HEK293 (cell line): Measurements from ENCODE around the gene FBXW11.
"Not testable (repeated sequence)": the region's sequence is repeated elsewhere in the genome, so short reads cannot be mapped to it uniquely, and the experiment has no call there.

ENCODE experiments used
- CTCF ChIA-PET: fragments of 350-600 bp; formaldehyde crosslinking; extraction: SDS; loops from one replicate; lab custom pipeline; 2021; ENCODE audit warnings: antibody characterized with exemption; lab: Yijun Ruan, JAX
- POLR2A ChIA-PET: fragments of 300-600 bp; formaldehyde crosslinking; extraction: SDS; loops from one replicate; lab custom pipeline; 2020; ENCODE audit warnings: antibody characterized with exemption, inconsistent platforms; lab: Yijun Ruan, JAX
- H3K27ac ChIP-seq: fragments of 200-500 bp; sonication (Bioruptor generic); 2 replicates; pipeline ENCODE4 v1.5.1; 2014; ENCODE audit warnings: low read depth, low read length, control low read depth, inconsistent platforms; ENCODE audit errors: extremely low read depth
- H3K36me3 ChIP-seq, 2 experiments: fragments of 200-500 bp in 1 of 2; sonication (Bioruptor generic) in 1 of 2; 1 replicate in 1 of 2; 2 replicates in 1 of 2; pipeline ENCODE4 v1.5.1; 2014 to 2017; ENCODE audit warnings: inconsistent platforms in 2 of 2, low read length in 2 of 2; ENCODE audit not compliant: control insufficient read depth in 2 of 2, insufficient read depth in 1 of 2
- H3K4me1 ChIP-seq: fragments of 200-500 bp; sonication (Bioruptor generic); 2 replicates; pipeline ENCODE4 v1.5.1; 2014; ENCODE audit warnings: mild to moderate bottlenecking, low read length, inconsistent platforms; ENCODE audit not compliant: control insufficient read depth, insufficient read depth
- H3K4me3 ChIP-seq: 2 replicates; pipeline ENCODE4 v1.5.1; 2011; ENCODE audit warnings: low read depth, mild to moderate bottlenecking, control low read depth, low read length, moderate library complexity
- H3K9me3 ChIP-seq: fragments of 200-500 bp; sonication (Bioruptor generic); 2 replicates; pipeline ENCODE4 v1.5.1; 2014; ENCODE audit warnings: low read depth, low read length, inconsistent platforms; ENCODE audit not compliant: control insufficient read depth, insufficient read depth
- EGR2 ChIP-seq: fragments of 450-650 bp; formaldehyde crosslinking; IDR thresholded peaks from 2 replicates; pipeline ENCODE4 v1.5.1; 2016; ENCODE audit warnings: low read depth, missing biosample characterization, missing genetic modification characterization
- IKZF3 ChIP-seq: fragments of 450-650 bp; IDR thresholded peaks from 2 replicates; pipeline ENCODE4 v1.5.0; 2018; ENCODE audit warnings: missing biosample characterization, mild to moderate bottlenecking, missing genetic modification characterization, moderate library complexity
- MEIS1 ChIP-seq: sonication (generic); formaldehyde crosslinking; IDR thresholded peaks from 2 replicates; pipeline ENCODE4 v1.8.1; 2022; ENCODE audit warnings: missing genetic modification reagents, mild to moderate bottlenecking, borderline replicate concordance
- SCRT2 ChIP-seq: fragments of 450-650 bp; formaldehyde crosslinking; IDR thresholded peaks from 2 replicates; pipeline ENCODE4 v1.5.1; 2016; ENCODE audit warnings: missing biosample characterization, missing genetic modification characterization
- WT1 ChIP-seq: fragments of 450-650 bp; formaldehyde crosslinking; IDR thresholded peaks from 2 replicates; pipeline ENCODE4 v1.5.1; 2016; ENCODE audit warnings: missing biosample characterization, missing genetic modification characterization
- ZFHX2 ChIP-seq: fragments of 450-650 bp; formaldehyde crosslinking; conservative IDR thresholded peaks from 2 replicates; pipeline ENCODE4 v1.5.1; 2016; ENCODE audit warnings: missing biosample characterization, missing genetic modification characterization
- ZNF184 ChIP-seq: fragments of 450-650 bp; IDR thresholded peaks from 2 replicates; pipeline ENCODE4 v1.5.1; 2018; ENCODE audit warnings: missing biosample characterization, mild to moderate bottlenecking, missing genetic modification characterization
- ZNF302 ChIP-seq: fragments of 450-650 bp; formaldehyde crosslinking; IDR thresholded peaks from 2 replicates; pipeline ENCODE4 v1.5.1; 2016; ENCODE audit warnings: missing biosample characterization, missing genetic modification characterization, low read depth
- ZNF311 ChIP-seq: fragments of 450-650 bp; formaldehyde crosslinking; IDR thresholded peaks from 2 replicates; pipeline ENCODE4 v1.5.1; 2017; ENCODE audit warnings: missing biosample characterization, missing genetic modification characterization, borderline replicate concordance
- ZNF366 ChIP-seq: fragments of 450-650 bp; formaldehyde crosslinking; conservative IDR thresholded peaks from 2 replicates; pipeline ENCODE4 v1.5.1; 2016; ENCODE audit warnings: missing biosample characterization, missing genetic modification characterization
- ZNF600 ChIP-seq: fragments of 450-650 bp; formaldehyde crosslinking; IDR thresholded peaks from 2 replicates; pipeline ENCODE4 v1.5.1; 2016; ENCODE audit warnings: missing biosample characterization, missing genetic modification characterization
- ZNF629 ChIP-seq: fragments of 450-650 bp; formaldehyde crosslinking; IDR thresholded peaks from 2 replicates; pipeline ENCODE4 v1.5.1; 2017; ENCODE audit warnings: missing biosample characterization, missing genetic modification characterization
- ZNF664 ChIP-seq: fragments of 450-650 bp; formaldehyde crosslinking; IDR thresholded peaks from 2 replicates; pipeline ENCODE4 v1.5.1; 2016; ENCODE audit warnings: missing biosample characterization, missing genetic modification characterization
- ZNF830 ChIP-seq: fragments of 450-650 bp; IDR thresholded peaks from 2 replicates; pipeline ENCODE4 v1.5.0; 2018; ENCODE audit warnings: missing biosample characterization, missing genetic modification characterization, low read depth, mild to moderate bottlenecking, moderate library complexity
- ZNF837 ChIP-seq: fragments of 450-650 bp; formaldehyde crosslinking; IDR thresholded peaks from 2 replicates; pipeline ENCODE4 v1.5.1; 2016; ENCODE audit warnings: missing biosample characterization, missing genetic modification characterization
- TF ChIP-seq, protein P1 (sequence below): fragments of 450-650 bp; formaldehyde crosslinking; IDR thresholded peaks from 2 replicates; pipeline ENCODE4 v1.5.1; 2016; ENCODE audit warnings: missing biosample characterization, missing genetic modification characterization
- TF ChIP-seq, protein P2 (sequence below): sonication (generic); formaldehyde crosslinking; IDR thresholded peaks from 2 replicates; pipeline ENCODE4 v1.8.1; 2022; ENCODE audit warnings: mild to moderate bottlenecking, moderate library complexity, missing genetic modification reagents
- TF ChIP-seq, protein P3 (sequence below): fragments of 450-650 bp; formaldehyde crosslinking; IDR thresholded peaks from 2 replicates; pipeline ENCODE4 v1.5.1; 2016; ENCODE audit warnings: missing biosample characterization, missing genetic modification characterization
- TF ChIP-seq, protein P4 (sequence below): fragments of 450-650 bp; formaldehyde crosslinking; IDR thresholded peaks from 2 replicates; pipeline ENCODE4 v1.5.1; 2017; ENCODE audit warnings: missing biosample characterization, missing genetic modification characterization

Gene FBXW11

DNA sequence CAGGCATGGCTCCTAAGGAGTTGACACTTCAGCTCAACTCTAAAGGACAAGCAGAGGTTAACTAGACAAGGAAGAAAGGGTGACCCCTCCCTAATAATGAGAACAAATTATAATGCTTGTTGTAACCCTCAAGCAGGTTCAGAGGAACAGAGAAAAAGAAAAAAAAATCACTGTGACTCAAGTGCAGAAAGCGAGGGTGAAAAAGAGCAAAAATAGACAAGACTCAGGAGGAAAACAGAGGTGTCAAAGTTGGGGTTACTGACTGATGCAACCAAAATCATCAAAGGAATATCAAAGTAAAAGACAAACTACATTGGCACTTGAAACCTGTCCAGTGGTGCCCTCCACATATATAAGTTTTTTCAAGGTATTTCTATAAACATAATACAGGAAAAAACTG, 28.4 kb downstream of the FBXW11 start (continued):
- TF ChIP-seq, protein P1, sequence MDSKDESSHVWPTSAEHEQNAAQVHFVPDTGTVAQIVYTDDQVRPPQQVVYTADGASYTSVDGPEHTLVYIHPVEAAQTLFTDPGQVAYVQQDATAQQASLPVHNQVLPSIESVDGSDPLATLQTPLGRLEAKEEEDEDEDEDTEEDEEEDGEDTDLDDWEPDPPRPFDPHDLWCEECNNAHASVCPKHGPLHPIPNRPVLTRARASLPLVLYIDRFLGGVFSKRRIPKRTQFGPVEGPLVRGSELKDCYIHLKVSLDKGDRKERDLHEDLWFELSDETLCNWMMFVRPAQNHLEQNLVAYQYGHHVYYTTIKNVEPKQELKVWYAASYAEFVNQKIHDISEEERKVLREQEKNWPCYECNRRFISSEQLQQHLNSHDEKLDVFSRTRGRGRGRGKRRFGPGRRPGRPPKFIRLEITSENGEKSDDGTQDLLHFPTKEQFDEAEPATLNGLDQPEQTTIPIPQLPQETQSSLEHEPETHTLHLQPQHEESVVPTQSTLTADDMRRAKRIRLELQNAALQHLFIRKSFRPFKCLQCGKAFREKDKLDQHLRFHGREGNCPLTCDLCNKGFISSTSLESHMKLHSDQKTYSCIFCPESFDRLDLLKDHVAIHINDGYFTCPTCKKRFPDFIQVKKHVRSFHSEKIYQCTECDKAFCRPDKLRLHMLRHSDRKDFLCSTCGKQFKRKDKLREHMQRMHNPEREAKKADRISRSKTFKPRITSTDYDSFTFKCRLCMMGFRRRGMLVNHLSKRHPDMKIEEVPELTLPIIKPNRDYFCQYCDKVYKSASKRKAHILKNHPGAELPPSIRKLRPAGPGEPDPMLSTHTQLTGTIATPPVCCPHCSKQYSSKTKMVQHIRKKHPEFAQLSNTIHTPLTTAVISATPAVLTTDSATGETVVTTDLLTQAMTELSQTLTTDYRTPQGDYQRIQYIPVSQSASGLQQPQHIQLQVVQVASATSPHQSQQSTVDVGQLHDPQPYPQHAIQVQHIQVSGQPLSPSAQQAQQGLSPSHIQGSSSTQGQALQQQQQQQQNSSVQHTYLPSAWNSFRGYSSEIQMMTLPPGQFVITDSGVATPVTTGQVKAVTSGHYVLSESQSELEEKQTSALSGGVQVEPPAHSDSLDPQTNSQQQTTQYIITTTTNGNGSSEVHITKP (tag by site-specific recombination): no peak
- TF ChIP-seq ZNF837: no peak
- no peak for TF ChIP-seq ZNF664
- TF ChIP-seq SCRT2 (tag by site-specific recombination): no peak
- TF ChIP-seq ZNF184 (tag by site-specific recombination): no peak
- TF ChIP-seq, protein P2, sequence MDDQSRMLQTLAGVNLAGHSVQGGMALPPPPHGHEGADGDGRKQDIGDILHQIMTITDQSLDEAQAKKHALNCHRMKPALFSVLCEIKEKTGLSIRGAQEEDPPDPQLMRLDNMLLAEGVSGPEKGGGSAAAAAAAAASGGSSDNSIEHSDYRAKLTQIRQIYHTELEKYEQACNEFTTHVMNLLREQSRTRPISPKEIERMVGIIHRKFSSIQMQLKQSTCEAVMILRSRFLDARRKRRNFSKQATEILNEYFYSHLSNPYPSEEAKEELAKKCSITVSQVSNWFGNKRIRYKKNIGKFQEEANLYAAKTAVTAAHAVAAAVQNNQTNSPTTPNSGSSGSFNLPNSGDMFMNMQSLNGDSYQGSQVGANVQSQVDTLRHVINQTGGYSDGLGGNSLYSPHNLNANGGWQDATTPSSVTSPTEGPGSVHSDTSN (CRISPR knock-in tag): no peak
- no peak for TF ChIP-seq ZNF311
- TF ChIP-seq, protein P3, sequence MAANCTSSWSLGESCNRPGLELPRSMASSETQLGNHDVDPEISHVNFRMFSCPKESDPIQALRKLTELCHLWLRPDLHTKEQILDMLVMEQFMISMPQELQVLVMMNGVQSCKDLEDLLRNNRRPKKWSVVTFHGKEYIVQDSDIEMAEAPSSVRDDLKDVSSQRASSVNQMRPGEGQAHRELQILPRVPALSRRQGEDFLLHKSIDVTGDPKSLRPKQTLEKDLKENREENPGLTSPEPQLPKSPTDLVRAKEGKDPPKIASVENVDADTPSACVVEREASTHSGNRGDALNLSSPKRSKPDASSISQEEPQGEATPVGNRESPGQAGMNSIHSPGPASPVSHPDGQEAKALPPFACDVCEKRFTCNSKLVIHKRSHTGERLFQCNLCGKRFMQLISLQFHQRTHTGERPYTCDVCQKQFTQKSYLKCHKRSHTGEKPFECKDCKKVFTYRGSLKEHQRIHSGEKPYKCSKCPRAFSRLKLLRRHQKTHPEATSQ: no peak

DNA sequence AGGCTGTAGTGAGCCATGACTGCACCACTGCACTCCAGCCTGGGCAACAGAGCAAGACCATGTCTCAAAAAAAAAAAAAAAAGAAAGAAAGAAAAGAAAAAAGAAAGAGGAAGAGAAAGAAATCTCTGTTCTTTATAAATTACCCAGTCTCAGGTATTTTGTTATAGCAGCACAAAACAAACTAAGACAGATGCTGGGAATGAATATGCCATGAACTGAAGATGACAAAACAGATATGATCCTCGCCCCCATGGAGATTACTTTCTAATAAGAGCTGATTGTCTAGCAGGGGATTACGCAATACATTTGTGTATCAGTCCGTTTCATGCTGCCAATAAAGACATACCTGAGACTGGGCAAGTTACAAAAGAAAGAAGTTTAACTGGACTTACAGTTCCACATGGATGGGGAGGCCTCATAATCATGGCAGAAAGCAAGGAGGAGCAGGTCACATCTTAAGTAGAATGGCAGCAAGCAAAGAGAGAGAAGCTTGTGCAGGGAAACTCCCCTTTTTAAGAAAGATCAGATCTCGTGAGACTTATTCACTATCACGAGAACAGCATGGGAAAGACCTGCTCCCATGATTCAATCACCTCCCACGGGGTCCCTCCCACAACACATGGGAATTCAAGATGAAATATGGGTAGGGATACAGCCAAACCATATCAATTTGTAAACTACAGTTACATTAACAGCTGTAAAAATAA, 29.0 kb downstream of the FBXW11 start:
- not testable (repeated sequence) for H3K4me3 ChIP-seq, H3K9me3 ChIP-seq, H3K27ac ChIP-seq, H3K36me3 ChIP-seq
- ChIA-PET POLR2A (interaction anchor here (0.7 kb wide), 1 partner anchor 543 kb away, joined by 4 read pairs; no protein-coding TSS in a partner anchor), CTCF (interaction anchor here (0.5 to 0.7 kb wide), 2 partner anchors 36 to 465 kb away, joined by 3 read pairs; no protein-coding TSS in a partner anchor)
- H3K4me1 ChIP-seq: peaks cover 15% of the 10 kb centered on the region
- TF ChIP-seq EGR2 (tag by site-specific recombination): 0 out of 2 replicates have a peak, but pooled peaks have one; percentile 24
- TF ChIP-seq WT1 (tag by site-specific recombination): 0 out of 2 replicates have a peak, but pooled peaks have one; percentile 27
- TF ChIP-seq ZFHX2 (tag by site-specific recombination): peak; percentile 34; the same call in 1 of the 2 replicates

DNA sequence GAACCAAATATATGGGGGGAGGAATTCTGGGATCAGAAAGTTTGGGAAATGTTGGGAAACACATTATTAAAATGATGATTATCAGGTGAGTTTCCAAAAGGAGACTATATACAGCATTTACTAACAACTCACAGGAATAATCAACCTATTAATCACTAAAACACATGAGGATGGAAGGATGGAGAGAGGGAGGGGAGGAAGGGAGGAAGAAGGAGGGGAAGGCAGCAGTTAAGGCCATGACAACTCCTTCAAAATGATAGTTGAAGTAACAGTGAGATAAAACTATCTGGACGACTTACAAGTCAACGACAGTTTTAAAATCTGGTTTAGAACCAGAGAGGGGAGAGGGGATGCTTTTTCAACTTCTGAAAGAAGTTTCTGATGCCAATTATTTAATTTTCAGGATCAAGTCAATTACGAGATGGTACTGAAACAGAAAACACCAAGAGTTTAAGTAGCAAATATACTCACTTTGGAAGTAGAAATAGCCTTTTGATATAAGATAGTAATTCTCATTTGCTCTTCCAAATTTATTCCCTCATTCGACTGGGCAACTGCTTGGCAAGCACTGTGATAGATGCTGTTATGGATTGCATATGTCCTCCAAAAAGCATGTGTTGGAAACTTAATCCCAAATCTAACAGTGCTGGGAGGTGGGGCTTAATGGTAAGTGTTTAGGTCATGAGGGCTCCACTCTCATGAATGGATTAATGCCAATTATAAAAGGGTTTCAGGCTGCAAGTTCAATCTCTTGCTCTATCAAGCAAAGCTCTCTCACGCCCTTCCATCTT, 30.4 kb downstream of the FBXW11 start:
- Histone ChIP-seq H3K9me3 (no peaks in the 10 kb centered on the region), H3K27ac (peak overlapping the region; percentile 42; the same call in 1 of the 2 replicates), H3K4me3 (no peak overlapping the region), H3K4me1 (peaks cover 15% of the 10 kb centered on the region), H3K36me3 (no peaks in the 10 kb centered on the region; a peak in 1 of 3 replicates)
- TF ChIP-seq, protein P4, sequence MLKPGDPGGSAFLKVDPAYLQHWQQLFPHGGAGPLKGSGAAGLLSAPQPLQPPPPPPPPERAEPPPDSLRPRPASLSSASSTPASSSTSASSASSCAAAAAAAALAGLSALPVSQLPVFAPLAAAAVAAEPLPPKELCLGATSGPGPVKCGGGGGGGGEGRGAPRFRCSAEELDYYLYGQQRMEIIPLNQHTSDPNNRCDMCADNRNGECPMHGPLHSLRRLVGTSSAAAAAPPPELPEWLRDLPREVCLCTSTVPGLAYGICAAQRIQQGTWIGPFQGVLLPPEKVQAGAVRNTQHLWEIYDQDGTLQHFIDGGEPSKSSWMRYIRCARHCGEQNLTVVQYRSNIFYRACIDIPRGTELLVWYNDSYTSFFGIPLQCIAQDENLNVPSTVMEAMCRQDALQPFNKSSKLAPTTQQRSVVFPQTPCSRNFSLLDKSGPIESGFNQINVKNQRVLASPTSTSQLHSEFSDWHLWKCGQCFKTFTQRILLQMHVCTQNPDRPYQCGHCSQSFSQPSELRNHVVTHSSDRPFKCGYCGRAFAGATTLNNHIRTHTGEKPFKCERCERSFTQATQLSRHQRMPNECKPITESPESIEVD (tag by site-specific recombination): peak; percentile 11; the same call in 1 of the 2 replicates
- TF ChIP-seq ZNF600 (tag by site-specific recombination) (peak; percentile 95), IKZF3 (tag by site-specific recombination) (peak; percentile 30; the same call in 1 of the 2 replicates), ZNF830 (tag by site-specific recombination) (no peak), MEIS1 (CRISPR knock-in tag) (no peak), WT1 (tag by site-specific recombination) (peak; percentile 88), ZNF629 (tag by site-specific recombination) (peak; percentile 27; the same call in 1 of the 2 replicates), ZNF302 (no peak), ZNF366 (tag by site-specific recombination) (peak; percentile 71)
- POLR2A ChIA-PET: no interaction called here
- CTCF ChIA-PET: interaction anchor here (0.6 kb wide), 1 partner anchor 332 kb away, joined by 3 read pairs; no protein-coding TSS in a partner anchor
